Uterus (tissue), 4 donors: Measurements from ENCODE around the gene SERPINA1. TPM values are rescaled to one million over a fixed set of nuclear protein-coding genes. Genes with fewer than 3 reads are reported as not detected.
"Not testable (repeated sequence)": the region's sequence is repeated elsewhere in the genome, so short reads cannot be mapped to it uniquely, and the experiment has no call there.

Experiments used
- DNase-seq, 2 donors: peaks; one replicate each; pipeline ENCODE4 v3.0.0-alpha.2; 2019 to 2020
- H3K27ac ChIP-seq, 2 donors: fragments of 200-600 bp; sonication (generic); 1 replicate in 1 of 2; 2 replicates in 1 of 2; pipeline ENCODE4 v1.5.1; 2016 to 2018
- H3K27me3 ChIP-seq, 2 donors: fragments of 200-600 bp; sonication (generic); one replicate each; pipeline ENCODE4 v1.5.1; 2018 to 2019; ENCODE audit warnings: control low read depth in 1 of 2
- H3K36me3 ChIP-seq, 2 donors: fragments of 200-600 bp; sonication (generic); one replicate each; pipeline ENCODE4 v1.5.1; 2019; ENCODE audit warnings: control low read depth in 1 of 2
- H3K4me1 ChIP-seq, 2 donors: fragments of 200-600 bp; sonication (generic); one replicate each; pipeline ENCODE4 v1.5.1; 2018 to 2019; ENCODE audit warnings: control low read depth in 1 of 2
- H3K4me3 ChIP-seq, 2 donors: fragments of 200-600 bp; sonication (generic); 1 replicate in 1 of 2; 2 replicates in 1 of 2; pipeline ENCODE4 v1.5.1; 2018 to 2019; ENCODE audit warnings: mild to moderate bottlenecking in 1 of 2
- H3K9me3 ChIP-seq, 2 donors: fragments of 200-600 bp; sonication (generic); one replicate each; pipeline ENCODE4 v1.5.1; 2019; ENCODE audit warnings: control low read depth in 1 of 2
- POLR2A ChIP-seq, 2 donors: fragments of 450-650 bp; IDR thresholded peaks; one replicate each; pipeline ENCODE4 v1.6.1; 2016; ENCODE audit warnings: antibody characterized with exemption in 2 of 2, mild to moderate bottlenecking in 1 of 2, moderate library complexity in 1 of 2
- intact Hi-C: fragments of 100-400 bp; cut with DNase I; formaldehyde crosslinking; loops from one replicate; pipeline ENCODE4 v1.15.1; 2023; ENCODE audit warnings: low total_unique reads
- total RNA-seq, 4 donors: library from RNA; depleted of rRNA in 3 of 4; stranded (reverse); fragments of >200 nt in 3 of 4; gene quantifications; one replicate each; pipeline versions ENCODE4 v1.1.0 to v1.2.4, GENCODE V29; 2014 to 2023
- TF ChIP-seq, protein P1 (sequence below), 4 experiments: fragments of 200-600 bp in 2 of 4; fragments of 450-650 bp in 2 of 4; sonication (generic) in 2 of 4; IDR thresholded peaks; one replicate each; pipeline ENCODE4 v1.5.1; 2016 to 2019; ENCODE audit warnings: antibody characterized with exemption in 4 of 4, mild to moderate bottlenecking in 2 of 4, moderate library complexity in 1 of 4
- donor health status: DM: yes; HTN: yes; CAD: no.

The SERPINA1 gene
- total RNA-seq, 4 donors from 2014 or later, result 0.88 to 6.6 (median 4.9) TPM; not detected in 1

- Histone ChIP-seq H3K4me1 (no peaks in the 10 kb centered on the region), H3K9me3 (no peaks in the 10 kb centered on the region), H3K4me3 (no peak overlapping the region), H3K27me3 (no peaks in the 10 kb centered on the region), H3K36me3 (no peaks in the 10 kb centered on the region), H3K27ac (no peak overlapping the region)
- no peak for DNase-seq
- intact Hi-C loops, result no loop called here
- no peak for TF ChIP-seq POLR2A (IDR thresholded peaks at IDR 0.05)
- TF ChIP-seq, protein P1, sequence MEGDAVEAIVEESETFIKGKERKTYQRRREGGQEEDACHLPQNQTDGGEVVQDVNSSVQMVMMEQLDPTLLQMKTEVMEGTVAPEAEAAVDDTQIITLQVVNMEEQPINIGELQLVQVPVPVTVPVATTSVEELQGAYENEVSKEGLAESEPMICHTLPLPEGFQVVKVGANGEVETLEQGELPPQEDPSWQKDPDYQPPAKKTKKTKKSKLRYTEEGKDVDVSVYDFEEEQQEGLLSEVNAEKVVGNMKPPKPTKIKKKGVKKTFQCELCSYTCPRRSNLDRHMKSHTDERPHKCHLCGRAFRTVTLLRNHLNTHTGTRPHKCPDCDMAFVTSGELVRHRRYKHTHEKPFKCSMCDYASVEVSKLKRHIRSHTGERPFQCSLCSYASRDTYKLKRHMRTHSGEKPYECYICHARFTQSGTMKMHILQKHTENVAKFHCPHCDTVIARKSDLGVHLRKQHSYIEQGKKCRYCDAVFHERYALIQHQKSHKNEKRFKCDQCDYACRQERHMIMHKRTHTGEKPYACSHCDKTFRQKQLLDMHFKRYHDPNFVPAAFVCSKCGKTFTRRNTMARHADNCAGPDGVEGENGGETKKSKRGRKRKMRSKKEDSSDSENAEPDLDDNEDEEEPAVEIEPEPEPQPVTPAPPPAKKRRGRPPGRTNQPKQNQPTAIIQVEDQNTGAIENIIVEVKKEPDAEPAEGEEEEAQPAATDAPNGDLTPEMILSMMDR (IDR thresholded peaks at IDR 0.05), result no peak
These were observed 27.3 kb downstream of the SERPINA1 start for GRCh38 chr14:94360945-94361565.

DNA sequence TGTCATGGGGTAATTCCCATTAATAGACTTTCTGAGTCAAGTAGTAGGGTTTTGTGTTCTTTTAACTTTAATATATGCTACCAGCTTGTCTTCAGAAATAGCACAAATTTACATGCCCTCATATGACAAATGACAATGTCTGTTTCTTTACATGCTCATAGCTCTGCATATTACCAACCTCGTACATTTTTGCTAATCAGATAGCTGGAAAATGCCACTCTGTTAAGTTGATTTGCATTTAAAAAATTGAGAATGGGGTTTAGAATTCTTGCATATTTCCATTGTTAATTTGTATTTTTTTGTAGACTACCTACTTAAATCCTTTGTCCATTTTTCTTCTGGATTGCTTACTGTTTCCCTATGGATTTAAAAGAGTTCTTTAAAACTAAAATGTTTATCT, 31.2 kb downstream of the SERPINA1 start:
- H3K27ac ChIP-seq, result no peak overlapping the region
- intact Hi-C loops, result no loop called here
- no peaks in the 10 kb centered on the region for H3K36me3 ChIP-seq
- H3K4me3 ChIP-seq, result no peak overlapping the region
- no peaks in the 10 kb centered on the region for H3K27me3 ChIP-seq
- no peak for DNase-seq
- H3K9me3 ChIP-seq, result no peaks in the 10 kb centered on the region
- H3K4me1 ChIP-seq, result no peaks in the 10 kb centered on the region
- no peak for TF ChIP-seq POLR2A (IDR thresholded peaks at IDR 0.05)

GRCh38 chr14:94356379-94357056, 31.9 kb downstream of the SERPINA1 start:
- DNase-seq, result no peak
- no peaks in the 10 kb centered on the region for H3K9me3 ChIP-seq
- no peaks in the 10 kb centered on the region for H3K27me3 ChIP-seq
- intact Hi-C loops, result no loop called here
- no peaks in the 10 kb centered on the region for H3K4me1 ChIP-seq
- TF ChIP-seq POLR2A (IDR thresholded peaks at IDR 0.05), result no peak
- TF ChIP-seq, protein P1 (IDR thresholded peaks at IDR 0.05), result no peak
- no peak overlapping the region for H3K27ac ChIP-seq
- H3K36me3 ChIP-seq, result no peaks in the 10 kb centered on the region
- no peak overlapping the region for H3K4me3 ChIP-seq

DNA sequence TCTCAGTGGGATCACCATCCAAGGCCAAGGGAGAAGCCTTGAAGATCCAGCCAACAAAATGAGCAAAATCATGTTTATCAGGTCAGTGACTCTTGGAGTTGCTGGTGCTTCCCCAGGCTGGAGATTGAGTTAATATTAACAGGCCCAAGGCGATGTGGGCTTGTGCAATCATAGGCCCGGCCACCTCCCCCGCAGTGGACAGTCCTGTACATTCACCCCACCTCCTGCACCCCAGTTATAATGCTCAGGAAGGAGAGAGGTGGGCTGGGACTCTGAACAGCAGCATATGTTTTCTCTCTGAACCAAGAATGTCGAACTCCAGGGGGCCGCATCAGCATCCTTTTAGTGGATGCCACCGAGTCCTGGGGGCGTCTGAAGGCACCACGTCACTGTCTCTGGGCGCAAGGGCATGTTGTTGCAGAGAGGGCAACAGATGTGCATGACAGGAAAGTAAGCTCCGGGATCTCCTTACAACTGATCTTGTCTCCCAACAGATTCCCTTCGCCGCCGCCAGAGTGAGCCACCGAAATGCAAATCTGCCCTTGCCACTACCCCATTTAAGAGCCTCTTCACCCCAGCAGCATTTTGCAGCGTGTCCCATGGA, 33.1 kb downstream of the SERPINA1 start:
- intact Hi-C loops, result no loop called here
- TF ChIP-seq, protein P1 (IDR thresholded peaks at IDR 0.05), result peak in 3 of 4 experiments; percentile 12 to 39 (median 24)
- TF ChIP-seq POLR2A (IDR thresholded peaks at IDR 0.05), result no peak

GRCh38 chr14:94354638-94355185, 33.7 kb downstream of the SERPINA1 start:
- intact Hi-C loops, result no loop called here
- DNase-seq, result no peak
- Histone ChIP-seq H3K36me3 (no peaks in the 10 kb centered on the region), H3K27ac (no peak overlapping the region), H3K27me3 (no peaks in the 10 kb centered on the region), H3K4me1 (no peaks in the 10 kb centered on the region), H3K9me3 (no peaks in the 10 kb centered on the region), H3K4me3 (no peak overlapping the region)
- TF ChIP-seq, protein P1 (IDR thresholded peaks at IDR 0.05), result no peak
- TF ChIP-seq POLR2A (IDR thresholded peaks at IDR 0.05), result no peak

More for the DNA sequence above, 33.1 kb downstream of the SERPINA1 start:
- H3K36me3 ChIP-seq, result no peaks in the 10 kb centered on the region
- no peak for DNase-seq
- no peaks in the 10 kb centered on the region for H3K4me1 ChIP-seq
- H3K4me3 ChIP-seq, result no peak overlapping the region
- no peaks in the 10 kb centered on the region for H3K27me3 ChIP-seq
- H3K27ac ChIP-seq, result no peak overlapping the region
- no peaks in the 10 kb centered on the region for H3K9me3 ChIP-seq

DNA sequence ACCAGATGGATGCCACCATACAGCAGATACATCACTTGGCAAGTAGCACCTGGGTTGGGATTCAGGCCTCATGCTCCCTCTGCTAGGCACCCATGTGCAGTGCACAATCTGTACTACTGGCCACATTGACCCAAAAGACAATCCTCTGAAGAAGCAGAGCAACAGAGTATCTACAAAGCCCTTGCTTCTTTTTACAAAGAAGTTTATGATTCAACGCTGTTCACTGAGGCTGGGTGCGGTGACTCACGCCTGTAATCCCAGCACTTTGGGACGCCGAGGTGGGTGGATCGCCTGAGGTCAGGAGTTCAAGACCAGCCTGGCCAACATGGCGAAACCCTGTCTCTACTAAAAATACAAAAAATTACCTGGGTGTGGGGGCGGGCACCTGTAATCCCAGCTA, 34.2 kb downstream of the SERPINA1 start:
- H3K27me3 ChIP-seq, H3K27ac ChIP-seq, H3K4me1 ChIP-seq, intact Hi-C loops, H3K9me3 ChIP-seq, DNase-seq, H3K36me3 ChIP-seq, H3K4me3 ChIP-seq: not testable (repeated sequence)
